Lung (tissue), 12 donors: ENCODE data around the gene CASP8. TPM values are rescaled to one million over a fixed set of nuclear protein-coding genes. Genes with fewer than 3 reads are reported as not detected.

Experiments
- ATAC-seq: fragments of 200-7000 bp; cut with Tn5 transposase; one replicate; pipeline ENCODE4 v1.9.1; 2020; ENCODE audit warnings: moderate number of reproducible peaks; ENCODE audit not compliant: insufficient read depth, low FRiP score
- DNase-seq, 3 donors: peaks; one replicate each; pipeline ENCODE4 v3.0.0-alpha.2; 2013 to 2017
- H3K27ac ChIP-seq, 2 donors: one replicate each; pipeline ENCODE4 v1.5.1; 2013; ENCODE audit warnings: mild to moderate bottlenecking in 2 of 2, moderate library complexity in 2 of 2, control low read depth in 1 of 2, inconsistent platforms in 1 of 2, low read depth in 1 of 2, low read length in 1 of 2
- H3K27me3 ChIP-seq, 3 donors: one replicate each; pipeline ENCODE4 v1.5.1; 2013; ENCODE audit warnings: low read length in 2 of 3; ENCODE audit not compliant: control insufficient read depth in 3 of 3, insufficient read depth in 3 of 3
- H3K36me3 ChIP-seq, 4 donors: one replicate each; pipeline ENCODE4 v1.5.1; 2013; ENCODE audit warnings: low read length in 4 of 4, mild to moderate bottlenecking in 1 of 4, moderate library complexity in 1 of 4; ENCODE audit not compliant: control insufficient read depth in 4 of 4, insufficient read depth in 4 of 4
- H3K4me1 ChIP-seq, 5 donors: one replicate each; pipeline ENCODE4 v1.5.1; 2013; ENCODE audit warnings: low read length in 5 of 5, mild to moderate bottlenecking in 2 of 5, moderate library complexity in 1 of 5; ENCODE audit not compliant: control insufficient read depth in 5 of 5, insufficient read depth in 5 of 5
- H3K4me3 ChIP-seq: one replicate; pipeline ENCODE4 v1.5.1; 2013; ENCODE audit warnings: mild to moderate bottlenecking, control low read depth, moderate library complexity
- H3K9ac ChIP-seq, 2 donors: one replicate each; pipeline ENCODE4 v1.5.1; 2013; ENCODE audit warnings: low read length in 2 of 2, control low read depth in 1 of 2; ENCODE audit not compliant: insufficient read depth in 1 of 2
- H3K9me3 ChIP-seq, 4 donors: one replicate each; pipeline ENCODE4 v1.5.1; 2013; ENCODE audit warnings: low read length in 3 of 4, mild to moderate bottlenecking in 1 of 4, moderate library complexity in 1 of 4; ENCODE audit not compliant: control insufficient read depth in 4 of 4, insufficient read depth in 3 of 4
- CTCF ChIP-seq: IDR thresholded peaks from 2 replicates; pipeline ENCODE4 v1.5.1; 2012; ENCODE audit warnings: mild to moderate bottlenecking; ENCODE audit errors: control extremely low read depth, extremely low read depth
- WGBS, 2 donors: extraction: QIAGEN DNeasy Blood & Tissue Kit; methylation state at CpG; one replicate each; pipeline ENCODE4 v1.1.7; 2013; 5-methylcytosine and 5-hydroxymethylcytosine counted together
- polyA plus RNA-seq, 2 donors: library from polyadenylated mRNA; stranded (reverse); fragments of 200-250 nt; gene quantifications; one replicate each; pipeline ENCODE4 v1.2.1, GENCODE V29; 2013
- total RNA-seq, 2 donors: library from RNA; depleted of rRNA in 1 of 2; stranded (reverse); fragments of >200 nt in 1 of 2; gene quantifications; one replicate each; pipeline ENCODE4 v1.2.1, GENCODE V29; 2014 to 2021
- donor health status: control.
- donor health status: control.
- donor health status: Bipolar disorder and iron deficiency.
- donor health status: healthy.
- donor health status: DM: yes; HTN: yes; CAD: no.

The CASP8 gene
- total and polyA plus RNA-seq, 4 donors: 18.2 to 32.3 (median 23.5) TPM

GRCh38 chr2:201218780-201219179 is 41.6 kb upstream of the CASP8 start:
- Histone ChIP-seq H3K27me3 (no peaks in the 10 kb centered on the region), H3K4me1 (peaks cover 0 to 11% (median 6%) of the 10 kb centered on the region in 5 donors), H3K9me3 (peaks cover 0 to 1% (median 0%) of the 10 kb centered on the region in 4 donors), H3K36me3 (peaks cover 0 to 11% (median 0%) of the 10 kb centered on the region in 4 donors), H3K27ac (peak overlapping the region in 1 of 2 donors; percentile 52), H3K9ac (no peak overlapping the region), H3K4me3 (no peak overlapping the region)
- DNase-seq (no peak), ATAC-seq (no peak)
- WGBS, 2 donors: 94 to 96% methylated on average over 6 of the region's 6 CpGs
- no peak for TF ChIP-seq CTCF

- Histone ChIP-seq H3K27me3 (no peaks in the 10 kb centered on the region), H3K36me3 (peaks cover 0 to 11% (median 0%) of the 10 kb centered on the region in 4 donors), H3K9ac (no peak overlapping the region), H3K4me3 (no peak overlapping the region), H3K9me3 (peaks cover 0 to 1% (median 0%) of the 10 kb centered on the region in 4 donors), H3K4me1 (peaks cover 0 to 11% (median 6%) of the 10 kb centered on the region in 5 donors), H3K27ac (peak overlapping the region; percentile 48 to 86)
- WGBS, 2 donors: 79 to 80% methylated on average over 5 of the region's 5 CpGs
- ATAC-seq: peak; percentile 48
- TF ChIP-seq CTCF: no peak
- no peak for DNase-seq
Observed at GRCh38 chr2:201219328-201220096, 40.8 kb upstream of the CASP8 start.

- DNase-seq: peak; percentile 34 to 61 (median 51)
- peak overlapping the region in 1 of 2 donors; percentile 2 for H3K27ac ChIP-seq
- H3K27me3 ChIP-seq: no peaks in the 10 kb centered on the region
- peaks cover 0 to 11% (median 6%) of the 10 kb centered on the region in 5 donors for H3K4me1 ChIP-seq
- H3K4me3 ChIP-seq: no peak overlapping the region
- H3K36me3 ChIP-seq: peaks cover 0 to 11% (median 0%) of the 10 kb centered on the region in 4 donors
- H3K9ac ChIP-seq: no peak overlapping the region
- WGBS, 2 donors: 13 to 23% methylated on average over 4 of the region's 4 CpGs
- peaks cover 0 to 1% (median 0%) of the 10 kb centered on the region in 4 donors for H3K9me3 ChIP-seq
- TF ChIP-seq CTCF: no peak
- peak; percentile 42 for ATAC-seq
Observed at GRCh38 chr2:201220102-201220570, 40.2 kb upstream of the CASP8 start.
